DND-41 (cell line): Measurements from ENCODE around the gene RFX2.

ENCODE experiments used
- ATAC-seq: fragments of 200-7000 bp; cut with Tn5 transposase; 3 replicates; pipeline ENCODE4 v1.9.1; 2021; ENCODE audit warnings: low read depth; ENCODE audit not compliant: insufficient read depth
- DNase-seq: peaks from one replicate; pipeline ENCODE4 v3.0.0-alpha.2; 2020
- H2AFZ ChIP-seq: 2 replicates; pipeline ENCODE4 v1.6.0; 2012; ENCODE audit warnings: low read depth, low read length
- H3K27ac ChIP-seq: 2 replicates; pipeline ENCODE4 v1.5.1; 2012; ENCODE audit warnings: low read length, inconsistent platforms
- H3K27me3 ChIP-seq: fragments of 200-600 bp; sonication (generic); 2 replicates; pipeline ENCODE4 v1.6.0; 2012; ENCODE audit warnings: low read length, mild to moderate bottlenecking, inconsistent platforms; ENCODE audit not compliant: insufficient read depth, poor library complexity
- H3K36me3 ChIP-seq: 2 replicates; pipeline ENCODE4 v1.5.1; 2012; ENCODE audit warnings: low read length, inconsistent platforms; ENCODE audit not compliant: insufficient read depth
- H3K4me1 ChIP-seq: 2 replicates; pipeline ENCODE4 v1.5.1; 2012; ENCODE audit warnings: mild to moderate bottlenecking, low read length; ENCODE audit not compliant: insufficient read depth
- H3K4me2 ChIP-seq: 2 replicates; pipeline ENCODE4 v1.6.0; 2012; ENCODE audit warnings: mild to moderate bottlenecking, moderate library complexity, low read length, inconsistent platforms; ENCODE audit not compliant: insufficient read depth
- H3K4me3 ChIP-seq, 2 experiments: fragments of 200-600 bp in 1 of 2; shearing (Covaris generic) in 1 of 2; 2 replicates each; pipeline ENCODE4 v1.5.1; 2012 to 2016; ENCODE audit warnings: inconsistent platforms in 2 of 2, low read length in 2 of 2, mild to moderate bottlenecking in 2 of 2, low read depth in 1 of 2, moderate library complexity in 1 of 2
- H3K79me2 ChIP-seq: 2 replicates; pipeline ENCODE4 v1.6.0; 2012; ENCODE audit warnings: low read length, inconsistent platforms; ENCODE audit not compliant: insufficient read depth
- H3K9ac ChIP-seq: 2 replicates; pipeline ENCODE4 v1.6.0; 2012; ENCODE audit warnings: low read depth, mild to moderate bottlenecking, inconsistent platforms, low read length, moderate library complexity
- H3K9me3 ChIP-seq: 2 replicates; pipeline ENCODE4 v1.5.1; 2012; ENCODE audit warnings: low read length, moderate library complexity, mild to moderate bottlenecking, inconsistent platforms; ENCODE audit not compliant: insufficient read depth, severe bottlenecking
- H4K20me1 ChIP-seq: 2 replicates; pipeline ENCODE4 v1.6.0; 2012; ENCODE audit warnings: low read length; ENCODE audit not compliant: insufficient read depth
- CTCF ChIP-seq: IDR thresholded peaks from 2 replicates; pipeline ENCODE4 v1.5.1; 2012; ENCODE audit warnings: borderline replicate concordance, low read length, moderate library complexity, mild to moderate bottlenecking; ENCODE audit not compliant: poor library complexity, severe bottlenecking; ENCODE audit errors: extremely low read depth
- EZH2 ChIP-seq: IDR thresholded peaks from 3 replicates; pipeline ENCODE4 v1.6.1; 2012; ENCODE audit warnings: borderline replicate concordance, low read depth, mild to moderate bottlenecking, moderate library complexity, low read length, inconsistent platforms; ENCODE audit not compliant: severe bottlenecking

Gene RFX2

GRCh38 chr19:6034512-6034911, 75.8 kb downstream of the RFX2 start:
- Histone ChIP-seq H3K9ac (no peak overlapping the region), H3K4me3 (no peak overlapping the region), H3K27ac (no peak overlapping the region), H3K27me3 (no peaks in the 10 kb centered on the region), H3K36me3 (no peaks in the 10 kb centered on the region), H3K4me1 (no peaks in the 10 kb centered on the region), H3K4me2 (no peak overlapping the region), H3K9me3 (no peaks in the 10 kb centered on the region), H4K20me1 (no peaks in the 10 kb centered on the region), H2AFZ (no peak overlapping the region), H3K79me2 (no peaks in the 10 kb centered on the region)
- DNase-seq (no peak), ATAC-seq (no peak)
- TF ChIP-seq EZH2 (no peak), CTCF (no peak)

GRCh38 chr19:6033744-6034264, 76.5 kb downstream of the RFX2 start:
- Histone ChIP-seq H3K9ac (no peak overlapping the region), H3K79me2 (no peaks in the 10 kb centered on the region), H2AFZ (no peak overlapping the region), H3K36me3 (no peaks in the 10 kb centered on the region), H3K4me1 (no peaks in the 10 kb centered on the region), H3K9me3 (no peaks in the 10 kb centered on the region), H3K4me2 (no peak overlapping the region), H3K27me3 (no peaks in the 10 kb centered on the region), H3K27ac (no peak overlapping the region), H4K20me1 (no peaks in the 10 kb centered on the region), H3K4me3 (no peak overlapping the region)
- DNase-seq (no peak), ATAC-seq (no peak)
- TF ChIP-seq CTCF = no peak

GRCh38 chr19:6032827-6033226, 77.5 kb downstream of the RFX2 start:
- Histone ChIP-seq H2AFZ (no peak overlapping the region), H3K9ac (no peak overlapping the region), H3K27ac (no peak overlapping the region), H3K79me2 (no peaks in the 10 kb centered on the region), H3K27me3 (no peaks in the 10 kb centered on the region), H3K4me1 (no peaks in the 10 kb centered on the region), H3K36me3 (no peaks in the 10 kb centered on the region), H3K4me2 (no peak overlapping the region), H3K9me3 (no peaks in the 10 kb centered on the region), H3K4me3 (no peak overlapping the region), H4K20me1 (no peaks in the 10 kb centered on the region)
- DNase-seq = no peak
- no peak for ATAC-seq
- no peak for TF ChIP-seq CTCF
- TF ChIP-seq EZH2 = no peak

GRCh38 chr19:6032381-6032780, 77.9 kb downstream of the RFX2 start:
- no peak overlapping the region for H3K27ac ChIP-seq
- no peaks in the 10 kb centered on the region for H3K36me3 ChIP-seq
- H3K4me3 ChIP-seq = no peak overlapping the region
- no peaks in the 10 kb centered on the region for H4K20me1 ChIP-seq
- H2AFZ ChIP-seq = no peak overlapping the region
- H3K79me2 ChIP-seq = no peaks in the 10 kb centered on the region
- H3K9me3 ChIP-seq = no peaks in the 10 kb centered on the region
- DNase-seq = no peak
- no peak for ATAC-seq
- no peaks in the 10 kb centered on the region for H3K27me3 ChIP-seq
- H3K9ac ChIP-seq = no peak overlapping the region
- no peak for TF ChIP-seq EZH2
- no peak for TF ChIP-seq CTCF
- H3K4me2 ChIP-seq = no peak overlapping the region
- no peaks in the 10 kb centered on the region for H3K4me1 ChIP-seq
